HCT116 (cell line): ENCODE results near the gene RAPGEF1. TPM values are rescaled to one million over a fixed set of nuclear protein-coding genes. Genes with fewer than 3 reads are reported as not detected.

ENCODE experiments used
- ATAC-seq: fragments of 200-7000 bp; cut with Tn5 transposase; 2 replicates; pipeline ENCODE4 v1.9.1; 2020; ENCODE audit warnings: mild to moderate bottlenecking, moderate library complexity
- BruUV-seq: library from RNA; stranded (reverse); fragments of 400-500 nt; replicated peaks from 2 replicates; lab custom pipeline; 2021; lab: Mats Ljungman, UMichigan
- CTCF ChIA-PET: fragments of 300-600 bp; sonication (Branson Sonifier 250); formaldehyde crosslinking; loops from one replicate; lab custom pipeline; 2021; ENCODE audit warnings: antibody characterized with exemption; lab: Charles Lee
- POLR2A ChIA-PET: fragments of 300-600, 350-600 bp; sonication (Branson Sonifier 250); formaldehyde crosslinking; loops from one replicate; lab custom pipeline; 2021; ENCODE audit warnings: antibody characterized with exemption; lab: Charles Lee
- RAD21 ChIA-PET, 2 experiments: fragments of 300-600 bp; sonication (Branson Sonifier 250); formaldehyde crosslinking; loops; one replicate each; lab custom pipeline; 2023; ENCODE audit warnings: low total read pairs in 2 of 2; ENCODE audit not compliant: uncharacterized antibody in 2 of 2, unreplicated experiment in 2 of 2, low non-redundant PET in 1 of 2; lab: Charles Lee
- DNase-seq: peaks from one replicate; pipeline ENCODE4 v3.0.0-alpha.2; 2010; ENCODE audit warnings: low read depth, low spot score
- H2AFZ ChIP-seq: fragments of 200-600 bp; shearing (Covaris generic), sonication (generic); 2 replicates; pipeline ENCODE4 v1.6.1; 2017; ENCODE audit warnings: low read depth, mixed run types, mixed read lengths, antibody characterized with exemption, low read length; ENCODE audit not compliant: poor library complexity, severe bottlenecking
- H3K27ac ChIP-seq: 2 replicates; pipeline ENCODE4 v1.5.1; 2012; ENCODE audit warnings: low read depth, low read length
- H3K27me3 ChIP-seq: fragments of 200-600 bp; sonication (generic); 2 replicates; pipeline ENCODE4 v1.6.1; 2016; ENCODE audit warnings: mixed run types, low read length, mixed read lengths; ENCODE audit not compliant: insufficient read depth
- H3K36me3 ChIP-seq, 2 experiments: fragments of 200-500 bp in 1 of 2; fragments of 200-600 bp in 1 of 2; sonication (Bioruptor generic) in 1 of 2; sonication (generic) in 1 of 2; 2 replicates each; pipeline versions ENCODE4 v1.5.1 to v1.6.1; 2014 to 2016; ENCODE audit warnings: low read length in 2 of 2, inconsistent platforms in 1 of 2, mixed read lengths in 1 of 2, mixed run types in 1 of 2; ENCODE audit not compliant: insufficient read depth in 2 of 2, control insufficient read depth in 1 of 2
- H3K4me1 ChIP-seq, 2 experiments: fragments of 200-600 bp in 1 of 2; sonication (generic) in 1 of 2; 2 replicates each; pipeline versions ENCODE4 v1.5.1 to v1.6.1; 2012 to 2017; ENCODE audit warnings: low read length in 2 of 2, inconsistent platforms in 1 of 2, mild to moderate bottlenecking in 1 of 2, mixed read lengths in 1 of 2, mixed run types in 1 of 2, moderate library complexity in 1 of 2; ENCODE audit not compliant: insufficient read depth in 2 of 2, control insufficient read depth in 1 of 2
- H3K4me2 ChIP-seq: fragments of 200-600 bp; sonication (generic); 2 replicates; pipeline ENCODE4 v1.6.1; 2017; ENCODE audit warnings: mixed run types, low read length, mixed read lengths
- H3K4me3 ChIP-seq, 2 experiments: fragments of 200-600 bp in 1 of 2; sonication (generic) in 1 of 2; replicated peaks in 1 of 2; 2 replicates each; pipeline ENCODE4 v1.5.1; 2011 to 2016; ENCODE audit warnings: low read length in 2 of 2, control low read depth in 1 of 2, low read depth in 1 of 2, mild to moderate bottlenecking in 1 of 2, mixed read lengths in 1 of 2, mixed run types in 1 of 2
- H3K79me2 ChIP-seq: fragments of 200-600 bp; sonication (generic); 2 replicates; pipeline ENCODE4 v1.6.1; 2017; ENCODE audit warnings: mild to moderate bottlenecking, mixed run types, low read length, moderate library complexity, mixed read lengths; ENCODE audit not compliant: insufficient read depth
- H3K9ac ChIP-seq: fragments of 200-600 bp; sonication (generic); 2 replicates; pipeline ENCODE4 v1.6.1; 2016; ENCODE audit warnings: low read length, mixed read lengths
- H3K9me2 ChIP-seq: fragments of 200-600 bp; sonication (generic), shearing (Covaris generic); 2 replicates; pipeline ENCODE4 v1.6.1; 2017; ENCODE audit warnings: mixed run types, mild to moderate bottlenecking, moderate library complexity; ENCODE audit not compliant: insufficient read depth
- H3K9me3 ChIP-seq, 2 experiments: fragments of 200-500 bp in 1 of 2; fragments of 200-600 bp in 1 of 2; sonication (Bioruptor generic) in 1 of 2; sonication (generic) in 1 of 2; 2 replicates each; pipeline ENCODE4 v1.6.1; 2014 to 2017; ENCODE audit warnings: low read length in 2 of 2, mixed read lengths in 2 of 2, inconsistent platforms in 1 of 2, low read depth in 1 of 2, mild to moderate bottlenecking in 1 of 2, mixed run types in 1 of 2, moderate library complexity in 1 of 2; ENCODE audit not compliant: control insufficient read depth in 1 of 2, insufficient read depth in 1 of 2
- H4K20me1 ChIP-seq: fragments of 200-600 bp; sonication (generic), shearing (Covaris generic); 2 replicates; pipeline ENCODE4 v1.6.1; 2017; ENCODE audit warnings: mixed run types, mild to moderate bottlenecking, moderate library complexity; ENCODE audit not compliant: insufficient read depth
- CEBPB ChIP-seq: IDR thresholded peaks from 2 replicates; pipeline ENCODE4 v1.6.1; 2012; ENCODE audit warnings: low read depth
- CTCF ChIP-seq, 3 experiments: fragments of 200-600 bp in 1 of 3; sonication (generic) in 1 of 3; IDR thresholded peaks in 2 of 3; conservative IDR thresholded peaks in 1 of 3; 2 replicates each; pipeline ENCODE4 v1.5.1; 2012 to 2017; ENCODE audit warnings: low read depth in 2 of 3, low read length in 2 of 3, antibody characterized with exemption in 1 of 3, borderline replicate concordance in 1 of 3, control low read depth in 1 of 3, mild to moderate bottlenecking in 1 of 3, mixed read lengths in 1 of 3, mixed run types in 1 of 3, moderate library complexity in 1 of 3; ENCODE audit not compliant: insufficient read depth in 1 of 3
- FOSL1 ChIP-seq: IDR thresholded peaks from 2 replicates; pipeline ENCODE4 v1.6.1; 2012; ENCODE audit warnings: low read depth
- SIN3A ChIP-seq: IDR thresholded peaks from 2 replicates; pipeline ENCODE4 v1.6.1; 2012; ENCODE audit warnings: low read depth
- SP1 ChIP-seq: IDR thresholded peaks from 2 replicates; pipeline ENCODE4 v1.6.1; 2012; ENCODE audit warnings: low read depth
- SRF ChIP-seq: IDR thresholded peaks from 2 replicates; pipeline ENCODE4 v1.6.1; 2012; ENCODE audit warnings: low read depth
- TCF7L2 ChIP-seq: IDR thresholded peaks from 2 replicates; pipeline ENCODE4 v1.7.0; 2011; ENCODE audit warnings: borderline replicate concordance, inconsistent platforms; ENCODE audit not compliant: insufficient read depth, insufficient read length; ENCODE audit errors: extremely low read depth
- intact Hi-C: fragments of 100-400 bp; cut with micrococcal nuclease; formaldehyde crosslinking; loops from 2 replicates; pipeline ENCODE4 v1.10.0; 2022
- total RNA-seq: library from RNA; stranded (reverse); gene quantifications from one replicate; pipeline ENCODE4 v1.2.1, GENCODE V29; 2021; ENCODE audit not compliant: unreplicated experiment

The RAPGEF1 gene
- total RNA-seq, 1 experiment from 2014 or later, result 43.0 TPM

GRCh38 chr9:131555841-131556673 lies 183.8 kb downstream of the RAPGEF1 start:
- Histone ChIP-seq H2AFZ (no peak overlapping the region), H3K79me2 (no peaks in the 10 kb centered on the region), H3K9ac (no peak overlapping the region), H3K4me3 (no peak overlapping the region), H3K4me1 (no peaks in the 10 kb centered on the region), H3K9me3 (no peaks in the 10 kb centered on the region), H3K36me3 (no peaks in the 10 kb centered on the region), H3K9me2 (no peaks in the 10 kb centered on the region), H4K20me1 (no peaks in the 10 kb centered on the region), H3K27me3 (no peaks in the 10 kb centered on the region), H3K4me2 (no peak overlapping the region), H3K27ac (no peak overlapping the region)
- DNase-seq, result no peak
- RAD21 ChIA-PET, result no interaction called here
- no TSS peak for BruUV-seq
- TF ChIP-seq CEBPB (no peak), SRF (no peak), SP1 (no peak), FOSL1 (no peak), CTCF (IDR thresholded peaks at IDR 0.05 in 2 of 3, conservative IDR thresholded peaks at IDR 0.05 in 1 of 3; ENCODE audit: borderline replicate concordance in 1 of 3, insufficient read depth in 1 of 3, low read depth in 2 of 3, low read length in 2 of 3) (no peak), SIN3A (no peak), TCF7L2 (no peak)
- POLR2A ChIA-PET, result no interaction called here
- CTCF ChIA-PET, result no interaction called here
- intact Hi-C loops, result no loop called here
- no peak for ATAC-seq
